ENCODE results near the gene MKLN1.

MKLN1 gene

GRCh38 chr7:131471250-131472004 is 143.8 kb downstream of the MKLN1 start:
- ATAC-seq: no peak
- no peak for TF ChIP-seq BACH2 (CRISPR knock-in tag; IDR thresholded peaks at IDR 0.05; ENCODE audit: borderline replicate concordance)
- TF ChIP-seq CREB5 (CRISPR knock-in tag; IDR thresholded peaks at IDR 0.05; ENCODE audit: low read depth): no peak
- TF ChIP-seq ZNF70 (CRISPR knock-in tag; IDR thresholded peaks at IDR 0.05): no peak
- no peak for TF ChIP-seq ZFP30 (CRISPR knock-in tag; IDR thresholded peaks at IDR 0.05)
- TF ChIP-seq TOX (CRISPR knock-in tag; IDR thresholded peaks at IDR 0.05; ENCODE audit: borderline replicate concordance): no peak
- TF ChIP-seq GLIS3 (CRISPR knock-in tag; IDR thresholded peaks at IDR 0.05): no peak
- TF ChIP-seq PATZ1 (CRISPR knock-in tag; IDR thresholded peaks at IDR 0.05; ENCODE audit: borderline replicate concordance): no peak
- no peak for TF ChIP-seq POU6F1 (CRISPR knock-in tag; IDR thresholded peaks at IDR 0.05; ENCODE audit: borderline replicate concordance, low read depth)
- no peak for TF ChIP-seq CSRNP3 (CRISPR knock-in tag; IDR thresholded peaks at IDR 0.05)
- TF ChIP-seq ARNTL (CRISPR knock-in tag; IDR thresholded peaks at IDR 0.05; ENCODE audit: borderline replicate concordance, low read depth): no peak
- no peak for TF ChIP-seq TSHZ2 (CRISPR knock-in tag; IDR thresholded peaks at IDR 0.05)
- no peak for TF ChIP-seq ISL1 (CRISPR knock-in tag; IDR thresholded peaks at IDR 0.05)
- no peak for TF ChIP-seq PPARA (CRISPR knock-in tag; IDR thresholded peaks at IDR 0.05; ENCODE audit: borderline replicate concordance)
- TF ChIP-seq ZNF565 (CRISPR knock-in tag; conservative IDR thresholded peaks at IDR 0.05; ENCODE audit: low read depth): no peak
- TF ChIP-seq OSR1 (CRISPR knock-in tag; IDR thresholded peaks at IDR 0.05): no peak

- no peak for TF ChIP-seq CREB5 (CRISPR knock-in tag; IDR thresholded peaks at IDR 0.05; ENCODE audit: low read depth)
- no peak for TF ChIP-seq TOX (CRISPR knock-in tag; IDR thresholded peaks at IDR 0.05; ENCODE audit: borderline replicate concordance)
- no peak for TF ChIP-seq ZFP3 (CRISPR knock-in tag; IDR thresholded peaks at IDR 0.05)
- no peak for TF ChIP-seq ZC3H10 (CRISPR knock-in tag; IDR thresholded peaks at IDR 0.05)
- TF ChIP-seq PATZ1 (CRISPR knock-in tag; IDR thresholded peaks at IDR 0.05; ENCODE audit: borderline replicate concordance): no peak
- TF ChIP-seq ZNF565 (CRISPR knock-in tag; conservative IDR thresholded peaks at IDR 0.05; ENCODE audit: low read depth): no peak
- TF ChIP-seq RARB (CRISPR knock-in tag; IDR thresholded peaks at IDR 0.05): no peak
- no peak for ATAC-seq
Observed at GRCh38 chr7:131476740-131477139, 149.1 kb downstream of the MKLN1 start.

Measured in SK-N-SH treated with all-trans-retinoic acid at 6 μM for 48 hours (cell line).